ENCODE measurements around the gene IREB2. TPM values are rescaled to one million over a fixed set of nuclear protein-coding genes. Genes with fewer than 3 reads are reported as not detected.
A peak's percentile ranks its signal among the peaks of the same experiment; 100 is the strongest.

The IREB2 gene
- total RNA-seq, 4 donors from 2014 or later, result 17.2 to 35.3 (median 25.1) TPM

- Histone ChIP-seq H3K36me3 (no peaks in the 10 kb centered on the region), H3K9me3 (no peaks in the 10 kb centered on the region), H3K27ac (no peak overlapping the region), H3K4me3 (no peak overlapping the region), H3K4me1 (no peaks in the 10 kb centered on the region), H3K27me3 (no peaks in the 10 kb centered on the region)
- no peak for DNase-seq
- no peak for TF ChIP-seq POLR2A (IDR thresholded peaks at IDR 0.05)
- TF ChIP-seq, protein P1, sequence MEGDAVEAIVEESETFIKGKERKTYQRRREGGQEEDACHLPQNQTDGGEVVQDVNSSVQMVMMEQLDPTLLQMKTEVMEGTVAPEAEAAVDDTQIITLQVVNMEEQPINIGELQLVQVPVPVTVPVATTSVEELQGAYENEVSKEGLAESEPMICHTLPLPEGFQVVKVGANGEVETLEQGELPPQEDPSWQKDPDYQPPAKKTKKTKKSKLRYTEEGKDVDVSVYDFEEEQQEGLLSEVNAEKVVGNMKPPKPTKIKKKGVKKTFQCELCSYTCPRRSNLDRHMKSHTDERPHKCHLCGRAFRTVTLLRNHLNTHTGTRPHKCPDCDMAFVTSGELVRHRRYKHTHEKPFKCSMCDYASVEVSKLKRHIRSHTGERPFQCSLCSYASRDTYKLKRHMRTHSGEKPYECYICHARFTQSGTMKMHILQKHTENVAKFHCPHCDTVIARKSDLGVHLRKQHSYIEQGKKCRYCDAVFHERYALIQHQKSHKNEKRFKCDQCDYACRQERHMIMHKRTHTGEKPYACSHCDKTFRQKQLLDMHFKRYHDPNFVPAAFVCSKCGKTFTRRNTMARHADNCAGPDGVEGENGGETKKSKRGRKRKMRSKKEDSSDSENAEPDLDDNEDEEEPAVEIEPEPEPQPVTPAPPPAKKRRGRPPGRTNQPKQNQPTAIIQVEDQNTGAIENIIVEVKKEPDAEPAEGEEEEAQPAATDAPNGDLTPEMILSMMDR (IDR thresholded peaks at IDR 0.05), result no peak
- WGBS, 2 donors, result 70 to 77% methylated on average over 3 of the region's 3 CpGs
- intact Hi-C loops (cut with DNase I), result loop anchor here (5.0 kb wide), 1 partner anchor 102 kb away; no protein-coding TSS in a partner anchor
Measured at GRCh38 chr15:78414621-78415250, 23.3 kb upstream of the IREB2 start.

DNA sequence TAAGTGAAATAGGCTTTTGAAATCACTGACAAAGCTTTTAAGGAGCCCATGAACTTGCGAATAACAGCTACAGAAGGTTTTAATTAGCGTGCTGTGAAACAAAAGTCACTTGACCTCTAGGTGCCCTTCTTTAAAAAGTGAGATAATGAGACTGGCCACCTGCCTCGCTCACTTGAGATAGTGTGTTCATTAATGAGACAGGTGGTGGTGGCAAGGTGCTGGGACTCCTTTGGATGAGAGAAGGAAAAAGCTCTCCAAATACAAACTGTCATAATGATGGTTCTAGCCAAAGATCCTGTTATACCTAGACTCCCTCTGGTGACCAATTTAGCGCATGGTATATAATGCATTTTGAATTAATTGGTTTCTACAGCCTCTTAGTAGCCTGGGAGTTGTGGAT, 22.7 kb upstream of the IREB2 start:
- intact Hi-C loops (cut with DNase I), result loop anchor here (5.0 kb wide), 1 partner anchor 103 kb away; no protein-coding TSS in a partner anchor
- TF ChIP-seq, protein P1 (IDR thresholded peaks at IDR 0.05), result peak in 1 of 6 experiments; percentile 41
- no peak for TF ChIP-seq POLR2A (IDR thresholded peaks at IDR 0.05)
- H3K4me3 ChIP-seq, result no peak overlapping the region
- DNase-seq, result no peak
- no peaks in the 10 kb centered on the region for H3K27me3 ChIP-seq
- no peak overlapping the region for H3K27ac ChIP-seq
- 51 to 69% methylated on average over 4 of the region's 4 CpGs for WGBS, 2 donors
- H3K9me3 ChIP-seq, result no peaks in the 10 kb centered on the region
- H3K4me1 ChIP-seq, result no peaks in the 10 kb centered on the region
- H3K36me3 ChIP-seq, result no peaks in the 10 kb centered on the region

DNA sequence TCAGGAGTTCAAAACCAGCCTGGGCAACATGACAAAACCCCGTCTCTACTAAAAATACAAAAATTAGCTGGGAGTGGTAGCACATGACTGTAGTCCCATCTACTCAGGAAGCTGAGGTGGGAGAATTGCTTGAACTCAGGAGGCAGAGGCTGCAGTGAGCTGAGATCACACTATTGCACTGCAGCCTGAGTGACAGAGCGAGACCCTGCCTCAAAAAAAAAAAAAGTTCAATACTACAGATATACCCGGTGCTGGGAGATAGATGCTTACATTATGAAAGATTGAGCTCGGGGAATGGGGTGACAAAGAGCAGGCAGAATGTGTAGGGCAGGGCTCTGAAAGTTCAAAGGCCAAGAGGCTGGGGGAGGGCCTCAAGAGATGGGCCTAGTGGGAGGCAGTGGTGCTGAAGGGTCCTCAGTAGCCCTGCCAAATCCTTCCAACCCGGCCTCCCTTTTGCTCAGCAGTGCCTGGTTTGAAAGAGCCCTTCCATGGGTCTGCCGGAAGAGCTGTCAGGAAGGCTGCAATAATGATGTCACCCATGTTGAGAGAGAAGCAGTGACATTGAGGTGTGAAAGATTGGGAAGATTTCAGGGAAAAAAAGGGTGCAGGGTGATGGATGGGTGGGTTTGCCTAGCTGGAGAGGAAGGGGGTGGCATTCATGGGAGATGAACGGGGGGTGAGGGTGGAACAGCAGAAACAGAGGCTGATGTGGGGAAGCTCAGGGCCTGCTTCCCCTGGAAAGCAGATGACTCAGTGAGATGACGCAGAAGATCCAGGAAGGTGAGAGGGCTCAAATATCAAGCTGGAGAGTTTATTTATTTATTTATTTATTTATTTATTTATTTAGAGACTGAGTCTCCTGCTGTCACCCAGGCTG, 20.0 kb upstream of the IREB2 start:
- Histone ChIP-seq H3K9me3 (no peaks in the 10 kb centered on the region), H3K4me1 (no peaks in the 10 kb centered on the region), H3K36me3 (no peaks in the 10 kb centered on the region), H3K27ac (no peak overlapping the region), H3K27me3 (no peaks in the 10 kb centered on the region), H3K4me3 (no peak overlapping the region)
- TF ChIP-seq, protein P1 (IDR thresholded peaks at IDR 0.05), result no peak
- TF ChIP-seq POLR2A (IDR thresholded peaks at IDR 0.05), result no peak
- 73 to 80% methylated on average over 7 to 8 of the region's 8 CpGs for WGBS, 2 donors
- no peak for DNase-seq
- intact Hi-C loops (cut with DNase I), result loop anchor here (5.0 kb wide), 1 partner anchor 106 kb away; no protein-coding TSS in a partner anchor

DNA sequence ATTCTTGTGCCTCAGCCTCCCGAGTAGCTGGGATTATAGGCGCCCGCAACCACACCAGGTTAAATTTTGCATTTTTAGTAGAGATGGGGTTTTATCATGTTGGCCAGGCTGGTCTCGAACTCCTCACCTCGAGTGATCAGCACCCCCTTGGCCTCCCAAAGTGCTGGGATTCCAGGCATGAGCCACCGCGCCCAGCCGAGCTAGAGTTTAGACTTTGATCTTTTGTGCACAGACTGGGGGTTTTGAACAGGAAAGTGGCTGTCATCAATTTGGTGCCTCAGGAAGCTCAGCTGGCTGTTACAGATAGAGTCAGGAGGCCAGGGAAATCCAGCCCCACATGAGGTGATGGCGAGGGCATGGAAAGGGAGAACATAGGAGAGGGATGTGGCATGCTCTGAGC, 19.3 kb upstream of the IREB2 start:
- no peak for DNase-seq
- H3K9me3 ChIP-seq, result no peaks in the 10 kb centered on the region
- TF ChIP-seq, protein P1 (IDR thresholded peaks at IDR 0.05), result no peak
- TF ChIP-seq POLR2A (IDR thresholded peaks at IDR 0.05), result no peak
- 79 to 84% methylated on average over 7 to 8 of the region's 9 CpGs for WGBS, 2 donors
- intact Hi-C loops (cut with DNase I), result loop anchor here (5.0 kb wide), 1 partner anchor 106 kb away; no protein-coding TSS in a partner anchor
- H3K27me3 ChIP-seq, result no peaks in the 10 kb centered on the region
- no peaks in the 10 kb centered on the region for H3K36me3 ChIP-seq
- H3K4me3 ChIP-seq, result no peak overlapping the region
- H3K4me1 ChIP-seq, result no peaks in the 10 kb centered on the region
- H3K27ac ChIP-seq, result no peak overlapping the region

- no peak overlapping the region for H3K27ac ChIP-seq
- H3K9me3 ChIP-seq, result no peaks in the 10 kb centered on the region
- WGBS, 2 donors, result 72% methylated on average over 3 of the region's 3 CpGs
- H3K4me3 ChIP-seq, result no peak overlapping the region
- DNase-seq, result no peak
- peaks cover 0 to 3% (median 0%) of the 10 kb centered on the region in 4 donors for H3K27me3 ChIP-seq
- intact Hi-C loops (cut with DNase I), result loop anchor here (5.0 kb wide), 1 partner anchor 107 kb away; no protein-coding TSS in a partner anchor
- H3K36me3 ChIP-seq, result no peaks in the 10 kb centered on the region
- TF ChIP-seq POLR2A (IDR thresholded peaks at IDR 0.05), result no peak
- TF ChIP-seq, protein P1 (IDR thresholded peaks at IDR 0.05), result no peak
- H3K4me1 ChIP-seq, result no peaks in the 10 kb centered on the region
Measured at GRCh38 chr15:78419367-78419766, 18.6 kb upstream of the IREB2 start.
